ENCODE data around the gene DPY19L3.

The DPY19L3 gene, protein sequence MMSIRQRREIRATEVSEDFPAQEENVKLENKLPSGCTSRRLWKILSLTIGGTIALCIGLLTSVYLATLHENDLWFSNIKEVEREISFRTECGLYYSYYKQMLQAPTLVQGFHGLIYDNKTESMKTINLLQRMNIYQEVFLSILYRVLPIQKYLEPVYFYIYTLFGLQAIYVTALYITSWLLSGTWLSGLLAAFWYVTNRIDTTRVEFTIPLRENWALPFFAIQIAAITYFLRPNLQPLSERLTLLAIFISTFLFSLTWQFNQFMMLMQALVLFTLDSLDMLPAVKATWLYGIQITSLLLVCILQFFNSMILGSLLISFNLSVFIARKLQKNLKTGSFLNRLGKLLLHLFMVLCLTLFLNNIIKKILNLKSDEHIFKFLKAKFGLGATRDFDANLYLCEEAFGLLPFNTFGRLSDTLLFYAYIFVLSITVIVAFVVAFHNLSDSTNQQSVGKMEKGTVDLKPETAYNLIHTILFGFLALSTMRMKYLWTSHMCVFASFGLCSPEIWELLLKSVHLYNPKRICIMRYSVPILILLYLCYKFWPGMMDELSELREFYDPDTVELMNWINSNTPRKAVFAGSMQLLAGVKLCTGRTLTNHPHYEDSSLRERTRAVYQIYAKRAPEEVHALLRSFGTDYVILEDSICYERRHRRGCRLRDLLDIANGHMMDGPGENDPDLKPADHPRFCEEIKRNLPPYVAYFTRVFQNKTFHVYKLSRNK

DNA sequence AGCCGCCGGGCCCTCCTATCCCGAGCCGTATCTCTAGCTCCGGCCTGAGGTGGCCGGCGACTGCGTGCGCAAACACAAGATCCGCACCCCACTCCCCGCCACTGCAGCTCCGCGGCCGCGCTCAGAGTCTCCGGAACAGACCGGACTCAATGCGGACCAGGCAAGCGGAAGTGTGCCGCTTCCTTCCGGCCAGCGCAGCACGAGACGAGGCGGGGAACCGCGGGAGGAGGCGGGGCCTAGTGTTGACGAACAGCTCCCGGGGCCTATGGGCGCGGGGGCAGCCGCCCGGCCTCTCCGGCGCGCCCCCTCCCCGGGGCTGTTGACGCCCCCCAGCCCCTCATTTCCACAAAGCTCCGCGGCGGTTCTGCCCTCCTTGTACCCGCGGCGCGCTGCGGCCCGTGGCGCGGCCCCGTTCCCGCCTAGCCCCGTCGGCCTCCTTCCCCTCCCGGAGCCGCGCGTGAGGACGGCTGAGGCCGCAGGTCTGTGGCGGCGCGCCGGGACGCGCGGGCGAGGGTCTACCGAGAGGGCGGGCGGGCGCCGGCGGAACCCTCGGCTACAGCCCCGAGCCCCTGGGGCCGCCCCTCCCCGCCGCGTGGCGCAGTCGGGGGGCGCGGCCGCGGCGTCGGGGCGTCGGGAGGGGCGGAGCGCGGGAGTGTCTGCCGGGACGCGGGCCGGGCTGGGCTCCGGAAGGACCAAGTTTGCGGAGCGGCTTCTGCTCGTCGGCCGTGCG lies at the start of gene DPY19L3:
Gene DPY19L3, plus strand, starts transcription at position 340 of the 730 bp plus-strand sequence. CDS start 2,484 bp downstream, outside the sequence.
- DNase-seq (peak; percentile 90), ATAC-seq (replicated peaks) (peak; percentile 97 to 98)
- H3K27me3 Mint-ChIP-seq, result no peaks in the 10 kb centered on the region
- peak within 1 kb of the TSS; percentile 88 to 95 for H3K4me3 Mint-ChIP-seq
- peak within 1 kb of the TSS; percentile 96 for H3K27ac Mint-ChIP-seq
- H3K4me1 Mint-ChIP-seq, result peaks cover 9 to 17% of the 10 kb centered on the region in 2 donors
- H3K9me3 Mint-ChIP-seq, result no peaks in the 10 kb centered on the region
- peaks cover 7 to 19% of the 10 kb centered on the region in 2 donors for H3K36me3 Mint-ChIP-seq

- H3K4me3 Mint-ChIP-seq, result no peak overlapping the region
- peaks cover 55 to 58% of the 10 kb centered on the region in 2 donors for H3K36me3 Mint-ChIP-seq
- DNase-seq (no peak), ATAC-seq (replicated peaks) (no peak)
- no peak overlapping the region for H3K27ac Mint-ChIP-seq
- no peaks in the 10 kb centered on the region for H3K9me3 Mint-ChIP-seq
- H3K4me1 Mint-ChIP-seq, result peaks cover 15 to 36% of the 10 kb centered on the region in 2 donors
- no peaks in the 10 kb centered on the region for H3K27me3 Mint-ChIP-seq
These were observed 47.9 kb upstream of the DPY19L3 start for GRCh38 chr19:32357720-32358119.

DNA sequence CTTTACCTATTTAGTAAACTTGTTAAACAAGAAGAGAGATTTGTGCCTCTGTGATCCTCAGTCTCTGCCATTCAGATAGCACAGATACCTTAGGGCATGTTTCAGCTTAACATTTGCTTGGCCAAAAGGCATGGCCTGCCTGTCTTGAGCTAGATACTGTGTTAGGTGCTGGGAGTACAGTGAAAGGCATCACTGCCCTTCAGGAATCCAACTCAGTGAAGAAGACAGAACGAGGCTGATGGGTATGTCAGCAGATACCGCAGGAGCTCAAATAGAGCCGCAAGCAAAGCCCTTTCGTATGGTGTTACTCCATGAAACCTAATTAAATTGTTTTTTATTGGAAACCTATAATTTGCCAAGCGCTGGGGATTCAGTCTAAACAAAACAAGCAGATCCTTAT lies 47.2 kb upstream of the DPY19L3 start:
- DNase-seq, result no peak
- H3K36me3 Mint-ChIP-seq, result peaks cover 49 to 58% of the 10 kb centered on the region in 2 donors
- H3K4me1 Mint-ChIP-seq, result peaks cover 15 to 34% of the 10 kb centered on the region in 2 donors
- H3K9me3 Mint-ChIP-seq, result no peaks in the 10 kb centered on the region
- no peak overlapping the region for H3K27ac Mint-ChIP-seq
- no peaks in the 10 kb centered on the region for H3K27me3 Mint-ChIP-seq
- H3K4me3 Mint-ChIP-seq, result no peak overlapping the region
- no peak for ATAC-seq (replicated peaks)

DNA sequence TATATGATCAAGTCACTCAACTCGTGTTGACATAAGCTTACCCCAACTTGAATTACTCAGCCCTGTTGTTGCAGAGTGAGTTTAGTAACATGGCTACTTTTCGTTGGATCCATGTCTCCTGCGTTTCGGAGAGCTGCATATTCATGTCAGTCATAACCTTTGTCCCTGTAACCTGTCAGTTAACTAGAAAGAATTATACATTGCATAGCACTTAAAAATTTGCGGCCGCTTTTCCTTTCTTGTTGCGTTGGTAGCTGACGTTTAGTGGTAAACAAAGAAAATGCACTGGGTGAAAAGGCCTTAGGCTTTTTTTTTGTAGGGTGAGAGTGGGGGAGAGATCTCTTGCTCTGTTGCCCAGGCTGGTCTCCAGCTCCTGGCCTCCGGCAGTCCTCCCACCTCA lies 46.0 kb upstream of the DPY19L3 start:
- H3K4me1 Mint-ChIP-seq, result peaks cover 13 to 27% of the 10 kb centered on the region in 2 donors
- no peak overlapping the region for H3K27ac Mint-ChIP-seq
- DNase-seq, result no peak
- H3K36me3 Mint-ChIP-seq, result peaks cover 39 to 56% of the 10 kb centered on the region in 2 donors
- no peak overlapping the region for H3K4me3 Mint-ChIP-seq
- H3K9me3 Mint-ChIP-seq, result no peaks in the 10 kb centered on the region
- no peak for ATAC-seq (replicated peaks)
- H3K27me3 Mint-ChIP-seq, result no peaks in the 10 kb centered on the region

GRCh38 chr19:32361574-32362317 lies 43.8 kb upstream of the DPY19L3 start:
- no peak overlapping the region for H3K4me3 Mint-ChIP-seq
- no peaks in the 10 kb centered on the region for H3K9me3 Mint-ChIP-seq
- H3K4me1 Mint-ChIP-seq, result peaks cover 11 to 14% of the 10 kb centered on the region in 2 donors
- DNase-seq, result no peak
- H3K36me3 Mint-ChIP-seq, result peaks cover 38 to 60% of the 10 kb centered on the region in 2 donors
- no peak for ATAC-seq (replicated peaks)
- no peaks in the 10 kb centered on the region for H3K27me3 Mint-ChIP-seq
- H3K27ac Mint-ChIP-seq, result no peak overlapping the region

- H3K4me1 Mint-ChIP-seq, result peaks cover 13 to 20% of the 10 kb centered on the region in 2 donors
- H3K9me3 Mint-ChIP-seq, result no peaks in the 10 kb centered on the region
- H3K36me3 Mint-ChIP-seq, result peaks cover 37 to 60% of the 10 kb centered on the region in 2 donors
- no peak overlapping the region for H3K27ac Mint-ChIP-seq
- H3K27me3 Mint-ChIP-seq, result no peaks in the 10 kb centered on the region
- no peak overlapping the region for H3K4me3 Mint-ChIP-seq
- ATAC-seq (replicated peaks), result no peak
- no peak for DNase-seq
These were observed 43.3 kb upstream of the DPY19L3 start for GRCh38 chr19:32362318-32362691.

DNA sequence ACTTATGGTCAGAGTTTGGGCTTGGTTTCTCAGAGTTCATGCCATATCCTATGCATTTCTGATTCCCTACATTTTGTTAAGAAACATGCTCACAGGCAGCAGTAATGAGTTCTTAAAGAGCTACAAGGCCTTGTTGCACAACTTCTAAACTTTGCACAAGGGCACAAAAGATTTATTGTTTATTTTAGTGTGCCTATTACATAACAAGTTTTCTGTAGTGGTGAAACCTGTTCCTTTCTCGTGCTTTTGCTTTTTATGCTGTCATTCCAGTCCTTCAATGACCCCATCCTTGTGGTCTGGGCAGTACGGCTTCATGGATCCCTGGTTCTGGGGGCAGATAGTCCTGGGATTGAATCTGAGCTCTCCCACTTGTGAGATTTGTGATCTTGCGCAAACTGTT lies 42.4 kb upstream of the DPY19L3 start:
- H3K27me3 Mint-ChIP-seq, result no peaks in the 10 kb centered on the region

GRCh38 chr19:32363632-32364031 lies 41.9 kb upstream of the DPY19L3 start:
- H3K27me3 Mint-ChIP-seq, result no peaks in the 10 kb centered on the region
- ATAC-seq (replicated peaks) (no peak), DNase-seq (no peak)
- no peak overlapping the region for H3K4me3 Mint-ChIP-seq
- no peaks in the 10 kb centered on the region for H3K9me3 Mint-ChIP-seq
- H3K36me3 Mint-ChIP-seq, result peaks cover 42 to 69% of the 10 kb centered on the region in 2 donors
- H3K27ac Mint-ChIP-seq, result no peak overlapping the region
- H3K4me1 Mint-ChIP-seq, result peaks cover 17 to 29% of the 10 kb centered on the region in 2 donors

More for the DNA sequence above, 42.4 kb upstream of the DPY19L3 start:
- H3K4me1 Mint-ChIP-seq, result peaks cover 17 to 26% of the 10 kb centered on the region in 2 donors
- no peak for ATAC-seq (replicated peaks)
- H3K4me3 Mint-ChIP-seq, result no peak overlapping the region
- no peak for DNase-seq
- H3K36me3 Mint-ChIP-seq, result peaks cover 41 to 66% of the 10 kb centered on the region in 2 donors
- no peak overlapping the region for H3K27ac Mint-ChIP-seq
- no peaks in the 10 kb centered on the region for H3K9me3 Mint-ChIP-seq

- no peak overlapping the region for H3K27ac Mint-ChIP-seq
- no peak overlapping the region for H3K4me3 Mint-ChIP-seq
These were observed 41.5 kb upstream of the DPY19L3 start for GRCh38 chr19:32364040-32364439.

GRCh38 chr19:32367063-32367462 lies 38.5 kb upstream of the DPY19L3 start:
- Mint-ChIP-seq H3K9me3 (no peaks in the 10 kb centered on the region), H3K36me3 (peaks cover 50 to 81% of the 10 kb centered on the region in 2 donors), H3K27me3 (no peaks in the 10 kb centered on the region), H3K4me1 (peaks cover 17 to 25% of the 10 kb centered on the region in 2 donors), H3K27ac (no peak overlapping the region), H3K4me3 (no peak overlapping the region)
- no peak for ATAC-seq (replicated peaks)
- no peak for DNase-seq

More at GRCh38 chr19:32364040-32364439, 41.5 kb upstream of the DPY19L3 start:
- DNase-seq, result no peak
- no peaks in the 10 kb centered on the region for H3K27me3 Mint-ChIP-seq
- H3K9me3 Mint-ChIP-seq, result no peaks in the 10 kb centered on the region
- peaks cover 17 to 29% of the 10 kb centered on the region in 2 donors for H3K4me1 Mint-ChIP-seq
- ATAC-seq (replicated peaks), result no peak
- peaks cover 42 to 69% of the 10 kb centered on the region in 2 donors for H3K36me3 Mint-ChIP-seq

GRCh38 chr19:32367948-32368536 lies 37.5 kb upstream of the DPY19L3 start:
- peaks cover 54 to 83% of the 10 kb centered on the region in 2 donors for H3K36me3 Mint-ChIP-seq
- H3K9me3 Mint-ChIP-seq, result no peaks in the 10 kb centered on the region
- DNase-seq, result no peak
- H3K4me3 Mint-ChIP-seq, result no peak overlapping the region
- ATAC-seq (replicated peaks), result no peak
- H3K27ac Mint-ChIP-seq, result no peak overlapping the region
- H3K4me1 Mint-ChIP-seq, result peaks cover 17 to 24% of the 10 kb centered on the region in 2 donors
- H3K27me3 Mint-ChIP-seq, result no peaks in the 10 kb centered on the region

- Mint-ChIP-seq H3K27ac (no peak overlapping the region), H3K27me3 (no peaks in the 10 kb centered on the region), H3K36me3 (peaks cover 59 to 83% of the 10 kb centered on the region in 2 donors)
These were observed 36.8 kb upstream of the DPY19L3 start for GRCh38 chr19:32368787-32369186.

GRCh38 chr19:32372726-32373517 lies 32.6 kb upstream of the DPY19L3 start:
- no peak for ATAC-seq (replicated peaks)
- Mint-ChIP-seq H3K4me3 (no peak overlapping the region), H3K9me3 (peaks cover 6% of the 10 kb centered on the region in 2 donors), H3K27ac (peak overlapping the region; percentile 42), H3K36me3 (peaks cover 53 to 74% of the 10 kb centered on the region in 2 donors), H3K4me1 (peaks cover 5 to 13% of the 10 kb centered on the region in 2 donors), H3K27me3 (no peaks in the 10 kb centered on the region)
- DNase-seq, result no peak

More at GRCh38 chr19:32368787-32369186, 36.8 kb upstream of the DPY19L3 start:
- H3K9me3 Mint-ChIP-seq, result no peaks in the 10 kb centered on the region
- ATAC-seq (replicated peaks) (no peak), DNase-seq (no peak)
- no peak overlapping the region for H3K4me3 Mint-ChIP-seq
- peaks cover 17 to 24% of the 10 kb centered on the region in 2 donors for H3K4me1 Mint-ChIP-seq

All from stimulated activated naive B cell treated with anti-CD40 and anti-IgM and Interleukin-4, amounts not matched to agents 10 μg/mL and 1 μg/mL and 100 μg/mL, for 72 hours (primary cell).